ENCODE data around the gene ING3.

Gene ING3

DNA sequence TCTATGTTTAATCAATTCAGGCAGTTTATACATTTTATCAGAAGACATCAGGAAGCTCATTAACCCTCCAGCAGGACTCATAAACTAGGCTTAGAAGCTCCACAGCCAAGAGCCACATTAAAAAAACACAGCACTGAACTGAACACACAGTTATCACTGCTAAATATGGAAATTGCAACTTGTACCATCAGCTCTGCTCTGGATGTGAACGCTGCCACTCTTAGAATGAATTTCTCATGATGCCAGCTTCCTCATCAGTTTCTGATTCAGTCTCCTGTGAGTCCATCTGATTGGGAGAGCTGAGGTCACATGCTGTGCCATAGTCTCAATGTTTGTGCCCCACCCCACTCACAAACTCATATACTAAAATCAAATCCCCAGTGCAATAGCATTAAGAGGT, 17.1 kb upstream of the ING3 start:
- no peak overlapping the region for H3K4me3 ChIP-seq (ENCODE audit: low read depth, low read length)
- no peak for DNase-seq (ENCODE audit: low read depth, low spot score)
- in situ Hi-C loops (cut with HindIII; ENCODE audit: low sequenced_read_pairs): no loop called here
- TF ChIP-seq, protein P1, sequence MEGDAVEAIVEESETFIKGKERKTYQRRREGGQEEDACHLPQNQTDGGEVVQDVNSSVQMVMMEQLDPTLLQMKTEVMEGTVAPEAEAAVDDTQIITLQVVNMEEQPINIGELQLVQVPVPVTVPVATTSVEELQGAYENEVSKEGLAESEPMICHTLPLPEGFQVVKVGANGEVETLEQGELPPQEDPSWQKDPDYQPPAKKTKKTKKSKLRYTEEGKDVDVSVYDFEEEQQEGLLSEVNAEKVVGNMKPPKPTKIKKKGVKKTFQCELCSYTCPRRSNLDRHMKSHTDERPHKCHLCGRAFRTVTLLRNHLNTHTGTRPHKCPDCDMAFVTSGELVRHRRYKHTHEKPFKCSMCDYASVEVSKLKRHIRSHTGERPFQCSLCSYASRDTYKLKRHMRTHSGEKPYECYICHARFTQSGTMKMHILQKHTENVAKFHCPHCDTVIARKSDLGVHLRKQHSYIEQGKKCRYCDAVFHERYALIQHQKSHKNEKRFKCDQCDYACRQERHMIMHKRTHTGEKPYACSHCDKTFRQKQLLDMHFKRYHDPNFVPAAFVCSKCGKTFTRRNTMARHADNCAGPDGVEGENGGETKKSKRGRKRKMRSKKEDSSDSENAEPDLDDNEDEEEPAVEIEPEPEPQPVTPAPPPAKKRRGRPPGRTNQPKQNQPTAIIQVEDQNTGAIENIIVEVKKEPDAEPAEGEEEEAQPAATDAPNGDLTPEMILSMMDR (IDR thresholded peaks at IDR 0.05; ENCODE audit: low read depth, low read length): no peak

DNA sequence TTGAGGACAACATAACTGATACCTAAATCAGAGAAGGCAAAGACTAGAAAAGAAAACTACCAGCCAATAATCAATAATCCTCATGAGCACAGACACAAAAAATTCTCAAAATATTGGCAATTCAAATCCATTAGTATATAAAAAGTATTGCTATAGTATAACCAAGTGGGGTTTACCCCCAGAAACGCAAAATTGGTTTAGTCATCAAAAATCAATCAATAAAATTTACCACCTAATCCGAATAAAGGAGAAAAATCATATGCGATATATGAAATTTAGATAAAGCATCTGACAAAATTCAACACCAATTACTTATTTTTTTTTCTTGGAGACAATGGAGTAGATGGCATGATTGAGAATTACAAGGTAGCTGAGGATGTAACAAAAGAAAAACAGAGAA, 11.2 kb upstream of the ING3 start:
- TF ChIP-seq, protein P1 (IDR thresholded peaks at IDR 0.05; ENCODE audit: low read depth, low read length): no peak
- H3K4me3 ChIP-seq (ENCODE audit: low read depth, low read length): no peak overlapping the region
- DNase-seq (ENCODE audit: low read depth, low spot score): no peak
- in situ Hi-C loops (cut with HindIII; ENCODE audit: low sequenced_read_pairs): no loop called here

DNA sequence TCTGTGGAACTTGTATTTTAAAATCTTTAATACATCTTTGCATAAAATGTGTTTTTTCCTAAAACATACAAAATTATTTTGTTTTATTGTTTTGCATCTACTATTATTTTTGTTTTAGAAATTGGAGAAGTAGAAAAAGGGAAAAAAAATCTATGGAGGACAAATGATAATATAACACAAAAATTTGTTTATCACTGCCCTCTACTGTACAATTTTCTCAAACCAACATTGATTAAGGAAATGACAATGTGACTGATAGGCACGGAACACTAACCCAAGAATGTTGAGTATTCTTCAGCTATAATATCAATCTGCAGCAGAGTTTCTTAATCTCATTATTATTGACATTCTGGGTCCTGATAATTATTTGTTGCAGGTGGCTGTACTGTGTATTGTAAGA, 9.5 kb upstream of the ING3 start:
- no peak overlapping the region for H3K4me3 ChIP-seq (ENCODE audit: low read depth, low read length)
- in situ Hi-C loops (cut with HindIII; ENCODE audit: low sequenced_read_pairs): no loop called here
- no peak for DNase-seq (ENCODE audit: low read depth, low spot score)
- TF ChIP-seq, protein P1 (IDR thresholded peaks at IDR 0.05; ENCODE audit: low read depth, low read length): peak; percentile 10

DNA sequence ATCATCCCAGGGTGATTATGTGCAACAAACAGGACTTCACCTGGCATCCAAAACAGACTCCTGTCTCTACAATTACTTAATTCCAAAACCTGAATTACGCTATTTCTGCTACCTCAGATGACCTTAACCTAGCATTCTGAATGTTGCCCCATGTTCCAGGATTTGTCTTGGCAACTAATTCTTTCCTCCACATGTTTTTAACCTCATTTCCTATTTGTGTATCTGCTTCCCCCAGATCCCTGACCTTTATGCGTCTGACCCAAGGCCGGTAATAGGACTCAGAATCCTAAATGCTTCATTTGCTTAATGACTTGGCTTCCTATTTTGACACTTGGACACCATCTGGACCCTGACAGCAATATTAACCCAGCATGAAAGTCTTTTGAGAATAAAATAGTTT, 8.7 kb upstream of the ING3 start:
- no peak overlapping the region for H3K4me3 ChIP-seq (ENCODE audit: low read depth, low read length)
- in situ Hi-C loops (cut with HindIII; ENCODE audit: low sequenced_read_pairs): no loop called here
- TF ChIP-seq, protein P1 (IDR thresholded peaks at IDR 0.05; ENCODE audit: low read depth, low read length): no peak
- DNase-seq (ENCODE audit: low read depth, low spot score): no peak

- DNase-seq (ENCODE audit: low read depth, low spot score): no peak
- TF ChIP-seq, protein P1 (IDR thresholded peaks at IDR 0.05; ENCODE audit: low read depth, low read length): no peak
- in situ Hi-C loops (cut with HindIII; ENCODE audit: low sequenced_read_pairs): no loop called here
- no peak overlapping the region for H3K4me3 ChIP-seq (ENCODE audit: low read depth, low read length)
Observed at GRCh38 chr7:120942861-120943260, 7.7 kb upstream of the ING3 start.

- in situ Hi-C loops (cut with HindIII; ENCODE audit: low sequenced_read_pairs): no loop called here
- no peak overlapping the region for H3K4me3 ChIP-seq (ENCODE audit: low read depth, low read length)
- DNase-seq (ENCODE audit: low read depth, low spot score): no peak
- TF ChIP-seq, protein P1 (IDR thresholded peaks at IDR 0.05; ENCODE audit: low read depth, low read length): no peak
Observed at GRCh38 chr7:120944826-120945562, 5.6 kb upstream of the ING3 start.

Data from astrocyte of the spinal cord (primary cell).